HUES48 (cell line): ENCODE measurements around the gene SPEF2.
"Not testable (repeated sequence)": the region's sequence is repeated elsewhere in the genome, so short reads cannot be mapped to it uniquely, and the experiment has no call there.

Source experiments
- H3K27ac ChIP-seq: one replicate; pipeline ENCODE4 v1.7.0; 2013; ENCODE audit warnings: low read depth, low read length, inconsistent platforms
- H3K27me3 ChIP-seq: 2 replicates; pipeline ENCODE4 v1.6.1; 2013; ENCODE audit warnings: mild to moderate bottlenecking, low read length; ENCODE audit not compliant: control insufficient read depth, insufficient read depth
- H3K36me3 ChIP-seq: 2 replicates; pipeline ENCODE4 v1.6.1; 2013; ENCODE audit warnings: low read length; ENCODE audit not compliant: control insufficient read depth, insufficient read depth
- H3K4me1 ChIP-seq: 2 replicates; pipeline ENCODE4 v1.6.1; 2013; ENCODE audit warnings: mild to moderate bottlenecking, low read length; ENCODE audit not compliant: control insufficient read depth, insufficient read depth
- H3K4me3 ChIP-seq: 2 replicates; pipeline ENCODE4 v1.5.1; 2013; ENCODE audit warnings: mild to moderate bottlenecking, low read depth, low read length
- H3K9ac ChIP-seq: 2 replicates; pipeline ENCODE4 v1.6.1; 2013; ENCODE audit warnings: mild to moderate bottlenecking, low read depth, low read length, moderate library complexity
- H3K9me3 ChIP-seq: 2 replicates; pipeline ENCODE4 v1.6.1; 2013; ENCODE audit warnings: low read length; ENCODE audit not compliant: control insufficient read depth, insufficient read depth

SPEF2 gene

GRCh38 chr5:35657877-35658276 lies 40.2 kb downstream of the SPEF2 start:
- H3K27me3 ChIP-seq = no peaks in the 10 kb centered on the region
- no peaks in the 10 kb centered on the region for H3K36me3 ChIP-seq
- H3K4me1 ChIP-seq = peaks cover 19% of the 10 kb centered on the region
- H3K9me3 ChIP-seq = no peaks in the 10 kb centered on the region
- no peak overlapping the region for H3K27ac ChIP-seq
- H3K9ac ChIP-seq = no peak overlapping the region
- no peak overlapping the region for H3K4me3 ChIP-seq

- Histone ChIP-seq H3K4me3 (no peak overlapping the region), H3K9me3 (no peaks in the 10 kb centered on the region), H3K36me3 (no peaks in the 10 kb centered on the region), H3K27me3 (no peaks in the 10 kb centered on the region), H3K4me1 (peaks cover 19% of the 10 kb centered on the region), H3K9ac (no peak overlapping the region), H3K27ac (no peak overlapping the region)
Observed at GRCh38 chr5:35659556-35659955, 41.9 kb downstream of the SPEF2 start.

GRCh38 chr5:35660451-35660850 lies 42.8 kb downstream of the SPEF2 start:
- H3K36me3 ChIP-seq = no peaks in the 10 kb centered on the region
- no peak overlapping the region for H3K4me3 ChIP-seq
- no peak overlapping the region for H3K27ac ChIP-seq
- no peaks in the 10 kb centered on the region for H3K27me3 ChIP-seq
- no peak overlapping the region for H3K9ac ChIP-seq
- H3K9me3 ChIP-seq = no peaks in the 10 kb centered on the region
- H3K4me1 ChIP-seq = peaks cover 16% of the 10 kb centered on the region

- Histone ChIP-seq H3K27ac (no peak overlapping the region), H3K36me3 (no peaks in the 10 kb centered on the region), H3K9me3 (no peaks in the 10 kb centered on the region), H3K9ac (no peak overlapping the region), H3K27me3 (no peaks in the 10 kb centered on the region), H3K4me3 (no peak overlapping the region), H3K4me1 (no peaks in the 10 kb centered on the region)
Observed at GRCh38 chr5:35664584-35664983, 46.9 kb downstream of the SPEF2 start.

DNA sequence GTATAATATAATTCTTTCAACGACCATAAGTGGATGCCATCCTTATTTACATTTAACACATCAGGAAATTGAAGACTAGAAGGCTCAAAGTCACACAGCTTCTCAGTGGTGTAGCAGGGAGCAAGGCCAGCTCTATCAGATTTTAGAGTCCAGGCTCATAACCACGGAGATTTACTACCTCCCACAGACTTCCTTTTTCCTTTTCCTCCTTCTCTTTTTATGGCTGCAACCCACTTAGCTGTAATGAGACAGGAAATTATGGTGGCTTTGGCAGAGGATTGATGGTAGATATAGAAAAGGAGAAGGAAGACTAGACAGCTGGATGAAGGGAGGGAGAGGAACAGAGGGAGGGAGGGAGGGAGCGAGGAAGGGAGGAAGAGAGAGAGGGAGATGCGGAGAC lies 47.4 kb downstream of the SPEF2 start:
- H3K4me3 ChIP-seq = no peak overlapping the region
- no peaks in the 10 kb centered on the region for H3K27me3 ChIP-seq
- no peak overlapping the region for H3K9ac ChIP-seq
- no peaks in the 10 kb centered on the region for H3K36me3 ChIP-seq
- no peaks in the 10 kb centered on the region for H3K9me3 ChIP-seq
- no peaks in the 10 kb centered on the region for H3K4me1 ChIP-seq
- no peak overlapping the region for H3K27ac ChIP-seq

GRCh38 chr5:35668319-35668718 lies 50.7 kb downstream of the SPEF2 start:
- Histone ChIP-seq H3K27ac (no peak overlapping the region), H3K27me3 (no peaks in the 10 kb centered on the region), H3K36me3 (no peaks in the 10 kb centered on the region), H3K4me1 (no peaks in the 10 kb centered on the region), H3K9ac (no peak overlapping the region), H3K4me3 (no peak overlapping the region), H3K9me3 (no peaks in the 10 kb centered on the region)

DNA sequence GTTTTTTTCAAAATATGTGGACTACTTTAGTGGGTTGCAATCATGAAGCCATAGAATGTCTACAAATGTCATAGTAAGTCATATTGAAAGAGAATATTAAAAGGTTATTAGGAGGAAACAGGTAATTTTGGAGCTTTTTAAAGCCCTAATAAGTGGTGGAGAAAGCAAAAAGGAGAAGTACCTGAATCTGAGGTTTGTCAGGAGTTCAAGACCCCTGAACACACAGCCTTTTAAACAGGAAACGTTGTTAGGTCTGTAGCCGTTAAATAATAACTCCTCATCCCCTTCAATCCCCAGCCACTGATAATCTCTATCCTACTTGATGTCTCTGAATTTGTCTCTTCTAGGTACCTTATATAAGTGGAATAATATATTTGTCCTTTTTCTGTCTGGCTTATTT lies 51.1 kb downstream of the SPEF2 start:
- Histone ChIP-seq H3K4me3 (no peak overlapping the region), H3K9me3 (no peaks in the 10 kb centered on the region), H3K4me1 (peaks cover 2% of the 10 kb centered on the region; the same call in 1 of the 2 replicates), H3K27ac (no peak overlapping the region), H3K36me3 (no peaks in the 10 kb centered on the region), H3K27me3 (no peaks in the 10 kb centered on the region), H3K9ac (no peak overlapping the region)

DNA sequence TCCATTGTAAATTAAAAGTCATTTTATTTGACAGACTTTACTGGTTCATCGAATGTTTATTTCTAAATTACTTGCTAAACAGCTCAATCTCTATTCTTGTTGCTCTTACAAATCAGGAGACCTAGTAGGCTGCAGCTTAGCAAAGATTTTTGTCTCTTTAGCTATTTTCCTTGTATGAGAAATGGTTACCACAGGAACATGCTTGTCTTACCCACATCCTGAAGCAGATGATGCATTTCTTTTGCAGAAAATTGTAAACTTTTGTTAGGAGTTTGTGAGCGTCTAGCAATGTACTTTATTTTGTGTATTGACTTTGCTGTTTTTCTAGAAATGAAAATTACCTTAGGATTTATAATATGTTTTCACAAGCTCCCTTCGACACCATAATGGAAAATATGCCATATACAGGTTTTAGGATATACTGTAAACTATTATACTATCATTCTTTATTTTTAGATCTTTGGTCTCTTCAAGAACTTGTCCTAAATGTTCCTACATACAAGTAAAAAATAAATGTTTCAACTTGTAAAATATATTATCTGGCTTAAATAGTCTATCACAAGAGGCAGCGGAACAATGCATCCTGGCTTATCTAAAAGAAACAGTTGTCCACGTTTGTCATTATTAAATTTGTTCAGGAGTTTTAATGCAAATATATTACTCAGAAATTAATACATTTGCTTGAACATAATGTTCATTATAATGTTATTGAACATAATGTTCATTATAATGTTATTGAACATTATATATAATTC lies 54.1 kb downstream of the SPEF2 start:
- no peaks in the 10 kb centered on the region for H3K9me3 ChIP-seq
- no peak overlapping the region for H3K27ac ChIP-seq
- no peaks in the 10 kb centered on the region for H3K27me3 ChIP-seq
- H3K9ac ChIP-seq = no peak overlapping the region
- no peaks in the 10 kb centered on the region for H3K36me3 ChIP-seq
- peaks cover 9% of the 10 kb centered on the region for H3K4me1 ChIP-seq
- H3K4me3 ChIP-seq = no peak overlapping the region

DNA sequence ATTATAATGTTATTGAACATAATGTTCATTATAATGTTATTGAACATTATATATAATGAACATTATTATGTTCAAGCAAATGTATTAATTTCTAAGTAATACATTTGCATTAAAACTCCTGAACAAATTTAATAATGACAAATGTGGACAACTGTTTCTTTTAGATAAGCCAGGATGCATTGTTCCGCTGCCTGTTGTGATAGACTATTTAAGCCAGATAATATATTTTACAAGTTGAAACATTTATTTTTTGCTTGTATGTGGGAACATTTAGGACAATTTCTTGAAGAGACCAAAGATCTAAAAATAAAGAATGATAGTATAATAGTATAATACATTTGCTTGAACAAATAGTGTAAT lies 54.6 kb downstream of the SPEF2 start:
- H3K27ac ChIP-seq, H3K4me1 ChIP-seq, H3K27me3 ChIP-seq, H3K4me3 ChIP-seq, H3K9ac ChIP-seq, H3K36me3 ChIP-seq, H3K9me3 ChIP-seq: not testable (repeated sequence)

DNA sequence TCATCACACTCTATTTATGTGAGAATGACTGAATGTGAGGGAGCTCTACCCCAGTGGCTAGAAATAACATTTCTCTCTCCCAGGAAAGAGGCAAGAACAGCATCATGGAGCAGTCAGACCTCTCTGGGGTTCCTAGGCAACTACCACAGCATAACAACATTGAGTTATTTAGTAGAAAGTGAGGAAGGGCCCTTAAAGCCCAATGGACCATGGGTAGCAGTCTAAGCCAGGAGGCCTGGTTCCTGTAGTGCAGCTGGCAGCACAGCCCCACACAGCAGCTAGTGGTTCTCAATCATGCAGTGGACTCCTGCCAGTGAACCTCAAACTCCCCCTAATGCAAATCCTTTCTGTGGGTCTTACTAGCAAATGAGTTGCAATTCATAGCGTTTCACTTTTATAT lies 55.3 kb downstream of the SPEF2 start:
- no peaks in the 10 kb centered on the region for H3K9me3 ChIP-seq
- no peaks in the 10 kb centered on the region for H3K27me3 ChIP-seq
- no peaks in the 10 kb centered on the region for H3K36me3 ChIP-seq
- H3K27ac ChIP-seq = no peak overlapping the region
- no peak overlapping the region for H3K9ac ChIP-seq
- H3K4me1 ChIP-seq = peaks cover 9% of the 10 kb centered on the region
- no peak overlapping the region for H3K4me3 ChIP-seq

GRCh38 chr5:35674049-35674448 lies 56.4 kb downstream of the SPEF2 start:
- H3K36me3 ChIP-seq = no peaks in the 10 kb centered on the region
- peaks cover 9% of the 10 kb centered on the region for H3K4me1 ChIP-seq
- no peaks in the 10 kb centered on the region for H3K27me3 ChIP-seq
- H3K9ac ChIP-seq = no peak overlapping the region
- no peaks in the 10 kb centered on the region for H3K9me3 ChIP-seq
- H3K4me3 ChIP-seq = no peak overlapping the region
- H3K27ac ChIP-seq = no peak overlapping the region
